ENCODE measurements around the gene OGFOD1. TPM values are rescaled to one million over a fixed set of nuclear protein-coding genes. Genes with fewer than 3 reads are reported as not detected.

The OGFOD1 gene
- total and polyA plus RNA-seq, 9 of the 15 experiments (the other 6 are each of a cell fraction or from before 2014, with no cell fraction given): 60.4 to 134 (median 85.8) TPM

DNA sequence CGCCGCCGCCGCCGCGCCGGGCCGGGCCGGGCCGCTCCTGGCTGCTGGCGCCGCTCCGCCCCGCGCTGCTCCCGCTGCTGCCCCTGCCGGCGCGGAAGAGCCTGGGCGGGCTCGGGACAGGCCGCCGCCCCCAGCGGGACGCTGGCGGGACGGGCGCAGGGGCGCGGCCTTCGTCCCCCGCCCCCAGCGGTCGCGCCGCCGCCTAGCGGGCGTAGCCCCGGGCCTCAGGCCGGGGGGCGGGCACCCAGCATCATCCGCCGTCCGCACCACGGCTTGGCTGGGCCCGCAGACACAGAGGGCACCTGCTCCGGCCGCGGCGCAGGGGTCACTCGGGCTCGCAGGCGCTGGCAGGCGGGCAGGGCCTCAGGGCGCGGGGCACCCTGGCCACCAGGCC, 25.9 kb upstream of the OGFOD1 start, which contains the start of gene AMFR (continued):
- TF ChIP-seq ZNF282 (CRISPR knock-in tag; IDR thresholded peaks at IDR 0.05): no peak
- no peak for TF ChIP-seq ZNF174 (CRISPR knock-in tag; IDR thresholded peaks at IDR 0.05)
- no peak for TF ChIP-seq ZNF79 (CRISPR knock-in tag; IDR thresholded peaks at IDR 0.05; ENCODE audit: low read depth)
- TF ChIP-seq HSF4 (CRISPR knock-in tag; IDR thresholded peaks at IDR 0.05; ENCODE audit: borderline replicate concordance): no peak
- TF ChIP-seq, protein P1, sequence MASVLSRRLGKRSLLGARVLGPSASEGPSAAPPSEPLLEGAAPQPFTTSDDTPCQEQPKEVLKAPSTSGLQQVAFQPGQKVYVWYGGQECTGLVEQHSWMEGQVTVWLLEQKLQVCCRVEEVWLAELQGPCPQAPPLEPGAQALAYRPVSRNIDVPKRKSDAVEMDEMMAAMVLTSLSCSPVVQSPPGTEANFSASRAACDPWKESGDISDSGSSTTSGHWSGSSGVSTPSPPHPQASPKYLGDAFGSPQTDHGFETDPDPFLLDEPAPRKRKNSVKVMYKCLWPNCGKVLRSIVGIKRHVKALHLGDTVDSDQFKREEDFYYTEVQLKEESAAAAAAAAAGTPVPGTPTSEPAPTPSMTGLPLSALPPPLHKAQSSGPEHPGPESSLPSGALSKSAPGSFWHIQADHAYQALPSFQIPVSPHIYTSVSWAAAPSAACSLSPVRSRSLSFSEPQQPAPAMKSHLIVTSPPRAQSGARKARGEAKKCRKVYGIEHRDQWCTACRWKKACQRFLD (CRISPR knock-in tag; IDR thresholded peaks at IDR 0.05): peak; percentile 38; the same call in 1 of the 2 replicates
- no peak for TF ChIP-seq MCM3 (IDR thresholded peaks at IDR 0.05)
- no peak for TF ChIP-seq FOXA1 (IDR thresholded peaks at IDR 0.05; ENCODE audit: borderline replicate concordance)
- no peak for TF ChIP-seq CREM (IDR thresholded peaks at IDR 0.05; ENCODE audit: low read depth)
- TF ChIP-seq RAD21 (CRISPR knock-in tag; conservative IDR thresholded peaks at IDR 0.05 in 1 of 2, IDR thresholded peaks at IDR 0.05 in 1 of 2): peak in 1 of 2 experiments; percentile 52; a peak in 2 of 4 replicates
- TF ChIP-seq MAZ (CRISPR knock-in tag; conservative IDR thresholded peaks at IDR 0.05 in 1 of 2, IDR thresholded peaks at IDR 0.05 in 1 of 2): peak; percentile 13 to 75; a peak in 3 of 4 replicates
- TF ChIP-seq ATF7 (IDR thresholded peaks at IDR 0.05): no peak; the same call in 1 of the 2 replicates
- TF ChIP-seq, protein P2, sequence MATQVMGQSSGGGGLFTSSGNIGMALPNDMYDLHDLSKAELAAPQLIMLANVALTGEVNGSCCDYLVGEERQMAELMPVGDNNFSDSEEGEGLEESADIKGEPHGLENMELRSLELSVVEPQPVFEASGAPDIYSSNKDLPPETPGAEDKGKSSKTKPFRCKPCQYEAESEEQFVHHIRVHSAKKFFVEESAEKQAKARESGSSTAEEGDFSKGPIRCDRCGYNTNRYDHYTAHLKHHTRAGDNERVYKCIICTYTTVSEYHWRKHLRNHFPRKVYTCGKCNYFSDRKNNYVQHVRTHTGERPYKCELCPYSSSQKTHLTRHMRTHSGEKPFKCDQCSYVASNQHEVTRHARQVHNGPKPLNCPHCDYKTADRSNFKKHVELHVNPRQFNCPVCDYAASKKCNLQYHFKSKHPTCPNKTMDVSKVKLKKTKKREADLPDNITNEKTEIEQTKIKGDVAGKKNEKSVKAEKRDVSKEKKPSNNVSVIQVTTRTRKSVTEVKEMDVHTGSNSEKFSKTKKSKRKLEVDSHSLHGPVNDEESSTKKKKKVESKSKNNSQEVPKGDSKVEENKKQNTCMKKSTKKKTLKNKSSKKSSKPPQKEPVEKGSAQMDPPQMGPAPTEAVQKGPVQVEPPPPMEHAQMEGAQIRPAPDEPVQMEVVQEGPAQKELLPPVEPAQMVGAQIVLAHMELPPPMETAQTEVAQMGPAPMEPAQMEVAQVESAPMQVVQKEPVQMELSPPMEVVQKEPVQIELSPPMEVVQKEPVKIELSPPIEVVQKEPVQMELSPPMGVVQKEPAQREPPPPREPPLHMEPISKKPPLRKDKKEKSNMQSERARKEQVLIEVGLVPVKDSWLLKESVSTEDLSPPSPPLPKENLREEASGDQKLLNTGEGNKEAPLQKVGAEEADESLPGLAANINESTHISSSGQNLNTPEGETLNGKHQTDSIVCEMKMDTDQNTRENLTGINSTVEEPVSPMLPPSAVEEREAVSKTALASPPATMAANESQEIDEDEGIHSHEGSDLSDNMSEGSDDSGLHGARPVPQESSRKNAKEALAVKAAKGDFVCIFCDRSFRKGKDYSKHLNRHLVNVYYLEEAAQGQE (IDR thresholded peaks at IDR 0.05; ENCODE audit: borderline replicate concordance): 0 out of 2 replicates have a peak, but pooled peaks have one; percentile 8
- TF ChIP-seq, protein P2 (CRISPR knock-in tag; IDR thresholded peaks at IDR 0.05; ENCODE audit: low read depth): no peak
- TF ChIP-seq ESRRB (CRISPR knock-in tag; IDR thresholded peaks at IDR 0.05; ENCODE audit: borderline replicate concordance): no peak
- peak; percentile 97 for TF ChIP-seq RB1 (IDR thresholded peaks at IDR 0.05; ENCODE audit: low read depth)
- TF ChIP-seq RCOR1 (IDR thresholded peaks at IDR 0.05; ENCODE audit: borderline replicate concordance in 1 of 2, low read depth in 2 of 2, low read length in 2 of 2): peak in 1 of 2 experiments; percentile 59; a peak in 2 of 4 replicates
- no peak for TF ChIP-seq ZNF384 (IDR thresholded peaks at IDR 0.05; ENCODE audit: low read depth, low read length)
- TF ChIP-seq TRIM24 (IDR thresholded peaks at IDR 0.05): no peak
- no peak for TF ChIP-seq PRPF4 (IDR thresholded peaks at IDR 0.05; ENCODE audit: insufficient read depth, low read depth, low read length, poor library complexity, severe bottlenecking)
